HG02943 (cell line): ENCODE measurements around the gene ESRRG.
A peak's percentile ranks its signal among the peaks of the same experiment; 100 is the strongest.

ENCODE experiments used
- ATAC-seq: cut with Tn5 transposase; IDR thresholded peaks from one replicate; pipeline ENCODE4 v1.9.1; 2021; ENCODE audit warnings: mild to moderate bottlenecking, low read depth, moderate library complexity; ENCODE audit not compliant: unreplicated experiment

The ESRRG gene

GRCh38 chr1:216641669-216642460 is 81.4 kb downstream of the ESRRG start:
- no peak for ATAC-seq

- ATAC-seq = no peak
These were observed 83.1 kb downstream of the ESRRG start for GRCh38 chr1:216640100-216640499.

GRCh38 chr1:216632980-216633379 is 90.2 kb downstream of the ESRRG start:
- no peak for ATAC-seq

GRCh38 chr1:216630532-216630931 is 92.7 kb downstream of the ESRRG start:
- ATAC-seq = no peak

GRCh38 chr1:216627252-216627651 is 96.0 kb downstream of the ESRRG start:
- ATAC-seq = no peak

- ATAC-seq = no peak
These were observed 96.7 kb downstream of the ESRRG start for GRCh38 chr1:216626394-216627067.

- ATAC-seq = no peak
These were observed 101.7 kb downstream of the ESRRG start for GRCh38 chr1:216621536-216621935.

- ATAC-seq = no peak
These were observed 106.0 kb downstream of the ESRRG start for GRCh38 chr1:216617081-216617875.

- no peak for ATAC-seq
These were observed 106.8 kb downstream of the ESRRG start for GRCh38 chr1:216616425-216616824.

- ATAC-seq = no peak
These were observed 109.0 kb downstream of the ESRRG start for GRCh38 chr1:216614011-216614934.

GRCh38 chr1:216612291-216612690 is 110.9 kb downstream of the ESRRG start:
- no peak for ATAC-seq

GRCh38 chr1:216607067-216607697 is 116.0 kb downstream of the ESRRG start:
- ATAC-seq = no peak

GRCh38 chr1:216606047-216606637 is 117.1 kb downstream of the ESRRG start:
- ATAC-seq = no peak

- no peak for ATAC-seq
These were observed 118.5 kb downstream of the ESRRG start for GRCh38 chr1:216604771-216605170.

- ATAC-seq = peak; percentile 92
These were observed 122.3 kb downstream of the ESRRG start for GRCh38 chr1:216600730-216601609.

- no peak for ATAC-seq
These were observed 123.4 kb downstream of the ESRRG start for GRCh38 chr1:216599851-216600250.

- no peak for ATAC-seq
These were observed 124.8 kb downstream of the ESRRG start for GRCh38 chr1:216598448-216598847.

GRCh38 chr1:216596281-216596862 is 126.9 kb downstream of the ESRRG start:
- no peak for ATAC-seq
